ENCODE results near the gene LRRFIP1.
"Not testable (repeated sequence)": the region's sequence is repeated elsewhere in the genome, so short reads cannot be mapped to it uniquely, and the experiment has no call there.

LRRFIP1 gene

GRCh38 chr2:237732070-237732469, 104.7 kb downstream of the LRRFIP1 start:
- no peak for DNase-seq

- no peak for DNase-seq
These were observed 105.5 kb downstream of the LRRFIP1 start for GRCh38 chr2:237732790-237733381.

GRCh38 chr2:237733677-237734300, 106.4 kb downstream of the LRRFIP1 start:
- no peak for DNase-seq

- DNase-seq = no peak
These were observed 107.7 kb downstream of the LRRFIP1 start for GRCh38 chr2:237734905-237735623.

GRCh38 chr2:237735798-237736197, 108.4 kb downstream of the LRRFIP1 start:
- DNase-seq = no peak

GRCh38 chr2:237736783-237737182, 109.4 kb downstream of the LRRFIP1 start:
- no peak for DNase-seq

- no peak for DNase-seq
These were observed 109.9 kb downstream of the LRRFIP1 start for GRCh38 chr2:237737196-237737865.

- no peak for DNase-seq
These were observed 110.9 kb downstream of the LRRFIP1 start for GRCh38 chr2:237738255-237738654.

GRCh38 chr2:237739101-237739500, 111.7 kb downstream of the LRRFIP1 start:
- no peak for DNase-seq

- DNase-seq = no peak
These were observed 114.8 kb downstream of the LRRFIP1 start for GRCh38 chr2:237742191-237742590.

- no peak for DNase-seq
These were observed 115.2 kb downstream of the LRRFIP1 start for GRCh38 chr2:237742614-237743013.

GRCh38 chr2:237743024-237743423, 115.6 kb downstream of the LRRFIP1 start:
- no peak for DNase-seq

- no peak for DNase-seq
These were observed 116.3 kb downstream of the LRRFIP1 start for GRCh38 chr2:237743561-237744269.

- DNase-seq = no peak
These were observed 116.9 kb downstream of the LRRFIP1 start for GRCh38 chr2:237744270-237744612.

- no peak for DNase-seq
These were observed 117.3 kb downstream of the LRRFIP1 start for GRCh38 chr2:237744613-237745249.

GRCh38 chr2:237745250-237745613, 117.8 kb downstream of the LRRFIP1 start:
- no peak for DNase-seq

- no peak for DNase-seq
These were observed 119.1 kb downstream of the LRRFIP1 start for GRCh38 chr2:237746302-237747080.

- no peak for DNase-seq
These were observed 119.8 kb downstream of the LRRFIP1 start for GRCh38 chr2:237747189-237747588.

- DNase-seq = no peak
These were observed 121.6 kb downstream of the LRRFIP1 start for GRCh38 chr2:237749002-237749401.

- no peak for DNase-seq
These were observed 122.6 kb downstream of the LRRFIP1 start for GRCh38 chr2:237749961-237750360.

GRCh38 chr2:237750441-237750840, 123.1 kb downstream of the LRRFIP1 start:
- DNase-seq = not testable (repeated sequence)

- DNase-seq = no peak
These were observed 125.4 kb downstream of the LRRFIP1 start for GRCh38 chr2:237752761-237753165.

Data from GF-D8 (cell line).